Kidney (tissue), 14 donors: ENCODE data around the gene PLIN3. TPM values are rescaled to one million over a fixed set of nuclear protein-coding genes. Genes with fewer than 3 reads are reported as not detected.

Experiments
- DNase-seq, 5 donors: peaks; one replicate each; pipeline ENCODE4 v3.0.0-alpha.2; 2013 to 2020
- FAIRE-seq: peaks from 2 replicates; lab custom pipeline; 2012; peaks lifted over from hg19 to GRCh38; lab: Jason Lieb, UNC
- H3K27ac ChIP-seq, 2 donors: one replicate each; pipeline ENCODE4 v1.7.0; 2013; ENCODE audit warnings: low read depth in 2 of 2, low read length in 2 of 2, inconsistent platforms in 1 of 2
- H3K27me3 ChIP-seq: one replicate; pipeline ENCODE4 v1.7.1; 2013; ENCODE audit warnings: low read length, inconsistent platforms; ENCODE audit not compliant: control insufficient read depth, insufficient read depth
- H3K36me3 ChIP-seq, 3 donors: one replicate each; pipeline versions ENCODE4 v1.7.0 to v1.7.1; 2013; ENCODE audit warnings: low read length in 3 of 3, control low read depth in 1 of 3, inconsistent platforms in 1 of 3; ENCODE audit not compliant: insufficient read depth in 3 of 3, control insufficient read depth in 2 of 3
- H3K4me1 ChIP-seq, 3 donors: one replicate each; pipeline versions ENCODE4 v1.7.0 to v1.7.1; 2013; ENCODE audit warnings: low read length in 3 of 3, inconsistent platforms in 1 of 3, low read depth in 1 of 3; ENCODE audit not compliant: control insufficient read depth in 2 of 3, insufficient read depth in 2 of 3
- H3K4me3 ChIP-seq, 3 donors: one replicate each; pipeline versions ENCODE4 v1.7.0 to v1.8.1; 2013; ENCODE audit warnings: low read length in 3 of 3, control low read depth in 1 of 3, inconsistent platforms in 1 of 3
- H3K9ac ChIP-seq, 3 donors: one replicate each; pipeline versions ENCODE4 v1.7.0 to v1.7.1; 2013; ENCODE audit warnings: low read length in 3 of 3, control low read depth in 1 of 3, inconsistent platforms in 1 of 3
- H3K9me3 ChIP-seq, 3 donors: one replicate each; pipeline versions ENCODE4 v1.7.0 to v1.7.1; 2013; ENCODE audit warnings: low read length in 3 of 3, control low read depth in 1 of 3, inconsistent platforms in 1 of 3; ENCODE audit not compliant: control insufficient read depth in 2 of 3, insufficient read depth in 1 of 3
- intact Hi-C: fragments of 100-400 bp; cut with DNase I; formaldehyde crosslinking; loops from one replicate; pipeline ENCODE4 v1.11.1; 2022
- polyA plus RNA-seq: library from polyadenylated mRNA; stranded (reverse); fragments of 350-450 nt; fragmentation: Illumina TruSeq; extraction: RNeasy Lipid Tissue Mini Kit (QIAGEN cat#74804); gene quantifications from one replicate; pipeline ENCODE4 v1.2.3, GENCODE V29; 2014; ENCODE audit warnings: low read depth, low replicate concordance; ENCODE audit not compliant: insufficient read depth
- total RNA-seq: library from RNA; stranded (reverse); fragmentation: NEBNext Ultra II Directional; extraction: Animal tissue kit (Norgen Biotek cat#: 25700); gene quantifications from one replicate; pipeline ENCODE4 v1.2.1, GENCODE V29; 2021
- TF ChIP-seq, protein P1 (sequence below): IDR thresholded peaks from 3 replicates; pipeline ENCODE4 v1.5.1; 2012; ENCODE audit warnings: mild to moderate bottlenecking, moderate library complexity, borderline replicate concordance; ENCODE audit not compliant: insufficient read depth; ENCODE audit errors: extremely low read depth
- donor health status: control.
- donor health status: control.
- donor health status: control.
- donor health status: control.
- donor health status: control.
- donor health status: DM: yes; HTN: yes; CAD: no.
- donor health status: Normal renal cell carcinoma (clear cell type).

Gene PLIN3
- total and polyA plus RNA-seq, 2 donors from 2014 or later: 30.5 to 60.0 TPM

DNA sequence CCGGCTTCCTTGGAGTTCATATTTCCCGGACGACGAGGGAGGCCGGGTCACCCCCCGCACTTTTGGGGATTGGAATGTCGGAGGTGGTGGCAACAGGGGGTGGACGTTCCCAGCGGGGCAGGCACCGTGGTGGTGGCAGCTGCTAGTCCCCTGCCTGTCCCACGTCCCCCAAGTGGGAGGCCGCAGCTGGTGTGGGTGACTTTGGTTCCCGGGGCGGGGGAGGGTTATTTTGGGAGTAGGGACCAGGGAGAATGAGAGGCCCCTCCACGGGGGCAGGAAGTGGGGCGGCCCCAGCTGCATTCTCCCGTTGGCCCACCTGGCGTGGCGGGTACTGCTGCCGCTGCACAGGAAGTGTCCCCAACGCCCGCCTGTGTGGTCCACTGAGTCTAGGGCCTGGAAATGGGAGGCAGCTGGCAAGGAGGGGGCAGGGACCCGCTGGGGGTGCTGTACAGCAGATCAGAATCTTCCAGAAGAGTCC, 11.1 kb upstream of the PLIN3 start:
- no peaks in the 10 kb centered on the region for H3K36me3 ChIP-seq
- FAIRE-seq (no peak), DNase-seq (peak in 3 of 5 donors; percentile 55 to 72 (median 59))
- no peaks in the 10 kb centered on the region for H3K9me3 ChIP-seq
- H3K27ac ChIP-seq: no peak overlapping the region
- no peak overlapping the region for H3K9ac ChIP-seq
- intact Hi-C loops: loop anchor here (5.0 kb wide), 1 partner anchor 34 kb away; no protein-coding TSS in a partner anchor
- H3K4me3 ChIP-seq: no peak overlapping the region
- TF ChIP-seq, protein P1, sequence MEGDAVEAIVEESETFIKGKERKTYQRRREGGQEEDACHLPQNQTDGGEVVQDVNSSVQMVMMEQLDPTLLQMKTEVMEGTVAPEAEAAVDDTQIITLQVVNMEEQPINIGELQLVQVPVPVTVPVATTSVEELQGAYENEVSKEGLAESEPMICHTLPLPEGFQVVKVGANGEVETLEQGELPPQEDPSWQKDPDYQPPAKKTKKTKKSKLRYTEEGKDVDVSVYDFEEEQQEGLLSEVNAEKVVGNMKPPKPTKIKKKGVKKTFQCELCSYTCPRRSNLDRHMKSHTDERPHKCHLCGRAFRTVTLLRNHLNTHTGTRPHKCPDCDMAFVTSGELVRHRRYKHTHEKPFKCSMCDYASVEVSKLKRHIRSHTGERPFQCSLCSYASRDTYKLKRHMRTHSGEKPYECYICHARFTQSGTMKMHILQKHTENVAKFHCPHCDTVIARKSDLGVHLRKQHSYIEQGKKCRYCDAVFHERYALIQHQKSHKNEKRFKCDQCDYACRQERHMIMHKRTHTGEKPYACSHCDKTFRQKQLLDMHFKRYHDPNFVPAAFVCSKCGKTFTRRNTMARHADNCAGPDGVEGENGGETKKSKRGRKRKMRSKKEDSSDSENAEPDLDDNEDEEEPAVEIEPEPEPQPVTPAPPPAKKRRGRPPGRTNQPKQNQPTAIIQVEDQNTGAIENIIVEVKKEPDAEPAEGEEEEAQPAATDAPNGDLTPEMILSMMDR: no peak
- no peaks in the 10 kb centered on the region for H3K4me1 ChIP-seq
- no peaks in the 10 kb centered on the region for H3K27me3 ChIP-seq

DNA sequence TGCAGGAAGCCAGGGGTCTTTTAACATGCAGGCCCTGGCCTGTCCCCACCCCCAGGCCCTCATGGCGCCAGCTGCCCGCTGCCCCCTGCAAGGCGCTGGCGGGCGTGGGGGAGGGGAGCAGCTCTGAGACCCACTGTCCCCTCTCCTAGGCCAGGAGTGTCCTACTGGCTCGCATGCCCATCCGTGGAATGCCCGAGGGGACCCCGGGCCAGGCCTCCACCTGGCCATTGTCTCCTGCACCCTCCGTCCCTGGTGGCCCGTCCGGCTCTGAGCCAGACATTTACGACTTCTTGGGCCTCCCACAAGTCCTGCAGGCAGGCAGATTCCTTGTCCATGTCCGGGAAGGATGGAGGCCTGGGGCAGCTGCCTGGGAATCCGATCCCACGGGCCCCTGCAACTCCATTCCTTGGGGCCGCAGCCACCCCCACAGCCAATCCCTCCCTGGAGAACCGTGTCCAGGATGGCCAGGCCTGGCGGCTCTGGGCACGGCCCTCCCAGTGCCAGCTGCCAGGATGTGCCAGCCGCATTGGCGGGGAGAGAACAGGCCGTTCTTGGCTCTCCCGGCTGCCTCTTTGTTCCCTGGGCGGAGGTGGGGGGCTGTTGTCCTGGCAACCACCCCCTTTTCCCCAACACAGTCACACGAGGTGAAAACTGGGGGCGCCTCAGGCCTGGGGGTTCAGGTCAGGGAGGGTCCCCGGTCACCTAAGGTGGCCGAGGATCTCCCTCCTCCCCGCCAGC, 10.5 kb upstream of the PLIN3 start:
- H3K4me1 ChIP-seq: no peaks in the 10 kb centered on the region
- TF ChIP-seq, protein P1: no peak
- H3K9ac ChIP-seq: no peak overlapping the region
- H3K9me3 ChIP-seq: no peaks in the 10 kb centered on the region
- H3K27ac ChIP-seq: no peak overlapping the region
- intact Hi-C loops: loop anchor here (5.0 kb wide), 1 partner anchor 34 kb away; no protein-coding TSS in a partner anchor
- no peak overlapping the region for H3K4me3 ChIP-seq
- H3K36me3 ChIP-seq: no peaks in the 10 kb centered on the region
- FAIRE-seq: no peak
- peak; percentile 64 to 80 (median 74) for DNase-seq
- H3K27me3 ChIP-seq: no peaks in the 10 kb centered on the region

DNA sequence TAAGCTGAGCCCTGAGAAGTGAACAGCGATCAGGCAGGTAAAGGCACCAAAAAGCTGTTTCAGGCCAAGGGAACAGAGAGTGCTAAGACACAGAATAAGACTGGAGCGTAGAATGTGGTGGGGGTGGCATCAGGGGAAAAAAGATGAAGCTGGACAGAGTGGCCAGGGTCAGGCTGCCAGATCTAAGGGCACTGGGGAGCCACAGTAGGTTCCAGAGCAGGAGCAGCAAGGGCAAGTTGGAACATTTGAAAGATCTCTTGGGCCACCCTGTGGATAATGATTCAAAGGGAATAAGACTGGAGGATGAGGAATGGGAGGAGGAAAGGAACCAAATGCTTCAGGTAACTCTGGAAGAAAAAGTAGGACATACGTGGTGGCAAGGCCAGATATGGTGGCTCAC, 6.5 kb upstream of the PLIN3 start:
- no peaks in the 10 kb centered on the region for H3K4me1 ChIP-seq
- TF ChIP-seq, protein P1: no peak
- no peaks in the 10 kb centered on the region for H3K36me3 ChIP-seq
- DNase-seq (no peak), FAIRE-seq (no peak)
- no peaks in the 10 kb centered on the region for H3K27me3 ChIP-seq
- no peak overlapping the region for H3K4me3 ChIP-seq
- intact Hi-C loops: loop anchor here (5.0 kb wide), 1 partner anchor 158 kb away; no protein-coding TSS in a partner anchor
- no peaks in the 10 kb centered on the region for H3K9me3 ChIP-seq
- no peak overlapping the region for H3K27ac ChIP-seq
- H3K9ac ChIP-seq: no peak overlapping the region
